Occipital lobe (tissue), 2 donors: ENCODE results near the gene KAT8. TPM values are rescaled to one million over a fixed set of nuclear protein-coding genes. Genes with fewer than 3 reads are reported as not detected.
"Not testable (repeated sequence)": the region's sequence is repeated elsewhere in the genome, so short reads cannot be mapped to it uniquely, and the experiment has no call there.

Source experiments
- DNase-seq: peaks from one replicate; lab custom pipeline; 2025; lab: John Stamatoyannopoulos, UW
- total RNA-seq: library from RNA; depleted of rRNA; stranded (reverse); fragments of >200 nt; gene quantifications from one replicate; pipeline ENCODE4 v1.2.3, GENCODE V29; 2014

KAT8 gene
- total RNA-seq, 1 donor from 2014 or later: 41.2 TPM

GRCh38 chr16:31130336-31130891 is 12.9 kb downstream of the KAT8 start:
- no peak for DNase-seq

- no peak for DNase-seq
Observed at GRCh38 chr16:31130899-31131298, 13.4 kb downstream of the KAT8 start.

- no peak for DNase-seq
Observed at GRCh38 chr16:31131416-31131815, 14.0 kb downstream of the KAT8 start.

GRCh38 chr16:31131841-31132271 is 14.4 kb downstream of the KAT8 start:
- no peak for DNase-seq

GRCh38 chr16:31132303-31132979 is 15.0 kb downstream of the KAT8 start:
- DNase-seq: no peak

- no peak for DNase-seq
Observed at GRCh38 chr16:31133046-31133501, 15.6 kb downstream of the KAT8 start.

GRCh38 chr16:31134091-31134571 is 16.7 kb downstream of the KAT8 start:
- DNase-seq: no peak

- DNase-seq: no peak
Observed at GRCh38 chr16:31134625-31135534, 17.4 kb downstream of the KAT8 start.

GRCh38 chr16:31135535-31136286 is 18.2 kb downstream of the KAT8 start, which contains the start of gene PRSS8:
PRSS8 (minus strand) TSS chr16:31135727; CDS start chr16:31135498, 229 bp downstream.
- no peak for DNase-seq

- no peak for DNase-seq
Observed at GRCh38 chr16:31136287-31136662, 18.8 kb downstream of the KAT8 start.

GRCh38 chr16:31136822-31137499 is 19.5 kb downstream of the KAT8 start:
- not testable (repeated sequence) for DNase-seq

GRCh38 chr16:31138621-31139578 is 21.4 kb downstream of the KAT8 start:
- no peak for DNase-seq

- DNase-seq: not testable (repeated sequence)
Observed at GRCh38 chr16:31141071-31141469, 23.6 kb downstream of the KAT8 start.

GRCh38 chr16:31141489-31142108 is 24.1 kb downstream of the KAT8 start:
- no peak for DNase-seq

GRCh38 chr16:31142109-31143010 is 24.9 kb downstream of the KAT8 start:
- DNase-seq: peak; percentile 99

- no peak for DNase-seq
Observed at GRCh38 chr16:31143011-31143693, 25.7 kb downstream of the KAT8 start.

GRCh38 chr16:31143694-31144148 is 26.3 kb downstream of the KAT8 start:
- DNase-seq: no peak
